Measurements from ENCODE around the gene CSHL1. TPM values are rescaled to one million over a fixed set of nuclear protein-coding genes. Genes with fewer than 3 reads are reported as not detected.
A peak's percentile ranks its signal among the peaks of the same experiment; 100 is the strongest.

Gene CSHL1
- total and polyA plus RNA-seq, 2 donors from 2014 or later: not detected

- Histone ChIP-seq H3K27me3 (ENCODE audit: control insufficient read depth, insufficient read depth, low read length) (no peaks in the 10 kb centered on the region), H3K4me3 (ENCODE audit: low read length in 3 of 3) (no peak overlapping the region), H3K9me3 (ENCODE audit: control insufficient read depth in 2 of 3, insufficient read depth in 1 of 3, low read length in 3 of 3) (no peaks in the 10 kb centered on the region), H3K36me3 (ENCODE audit: control insufficient read depth in 2 of 3, insufficient read depth in 3 of 3, low read length in 3 of 3) (no peaks in the 10 kb centered on the region), H3K9ac (ENCODE audit: low read length in 3 of 3) (no peak overlapping the region), H3K4me1 (ENCODE audit: control insufficient read depth in 2 of 3, insufficient read depth in 2 of 3, low read depth in 1 of 3, low read length in 3 of 3) (peaks cover 0 to 7% (median 0%) of the 10 kb centered on the region in 3 donors), H3K27ac (ENCODE audit: low read depth in 2 of 2, low read length in 2 of 2) (no peak overlapping the region)
- no peak for FAIRE-seq
- no peak for DNase-seq
- TF ChIP-seq CTCF (IDR thresholded peaks at IDR 0.05; ENCODE audit: borderline replicate concordance, extremely low read depth, insufficient read depth): no peak
- intact Hi-C loops (cut with DNase I): no loop called here
Measured at GRCh38 chr17:63942309-63942985, 31.4 kb upstream of the CSHL1 start.

DNA sequence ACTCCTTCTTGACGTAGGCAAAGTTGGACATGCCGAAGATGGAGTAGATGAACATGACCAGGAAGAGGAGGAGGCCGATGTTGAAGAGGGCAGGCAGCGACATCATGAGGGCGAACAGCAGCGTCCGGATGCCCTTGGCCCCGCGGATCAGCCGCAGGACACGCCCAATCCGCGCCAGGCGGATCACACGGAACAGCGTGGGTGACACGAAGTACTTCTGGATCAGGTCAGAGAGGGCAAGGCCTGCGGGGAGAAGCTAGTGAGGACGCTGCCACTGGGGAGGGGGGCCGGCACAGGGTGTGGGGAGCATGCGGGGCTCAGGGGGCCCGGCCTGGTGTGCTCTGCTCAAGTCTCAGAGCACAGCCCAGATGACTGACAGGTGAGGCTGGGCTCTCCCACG is 30.7 kb upstream of the CSHL1 start:
- no peak for DNase-seq
- Histone ChIP-seq H3K36me3 (ENCODE audit: control insufficient read depth in 2 of 3, insufficient read depth in 3 of 3, low read length in 3 of 3) (no peaks in the 10 kb centered on the region), H3K4me1 (ENCODE audit: control insufficient read depth in 2 of 3, insufficient read depth in 2 of 3, low read depth in 1 of 3, low read length in 3 of 3) (peaks cover 0 to 7% (median 0%) of the 10 kb centered on the region in 3 donors), H3K27me3 (ENCODE audit: control insufficient read depth, insufficient read depth, low read length) (no peaks in the 10 kb centered on the region), H3K9ac (ENCODE audit: low read length in 3 of 3) (no peak overlapping the region), H3K9me3 (ENCODE audit: control insufficient read depth in 2 of 3, insufficient read depth in 1 of 3, low read length in 3 of 3) (no peaks in the 10 kb centered on the region), H3K4me3 (ENCODE audit: low read length in 3 of 3) (no peak overlapping the region), H3K27ac (ENCODE audit: low read depth in 2 of 2, low read length in 2 of 2) (no peak overlapping the region)
- no peak for FAIRE-seq
- TF ChIP-seq CTCF (IDR thresholded peaks at IDR 0.05; ENCODE audit: borderline replicate concordance, extremely low read depth, insufficient read depth): no peak
- intact Hi-C loops (cut with DNase I): no loop called here

DNA sequence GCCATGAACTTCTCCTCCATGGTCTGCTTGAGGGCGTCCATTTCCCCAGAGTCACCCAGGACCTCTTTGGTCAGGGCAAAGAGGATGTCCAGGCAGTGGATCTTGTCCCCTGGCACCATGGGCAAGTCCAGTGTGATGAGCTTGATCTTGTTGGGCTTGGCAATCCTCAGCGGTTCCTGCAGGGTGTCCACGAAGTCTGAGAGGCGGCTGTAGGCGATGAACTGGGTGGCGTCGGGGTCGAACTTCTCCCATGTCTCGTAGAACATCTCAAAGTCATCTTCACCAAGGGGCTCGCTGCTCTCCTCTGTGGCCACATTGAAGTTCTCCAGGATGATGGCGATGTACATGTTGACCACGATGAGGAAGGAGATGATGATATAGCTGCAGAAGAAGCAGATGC is 30.1 kb upstream of the CSHL1 start:
- Histone ChIP-seq H3K27me3 (ENCODE audit: control insufficient read depth, insufficient read depth, low read length) (no peaks in the 10 kb centered on the region), H3K27ac (ENCODE audit: low read depth in 2 of 2, low read length in 2 of 2) (no peak overlapping the region), H3K9me3 (ENCODE audit: control insufficient read depth in 2 of 3, insufficient read depth in 1 of 3, low read length in 3 of 3) (no peaks in the 10 kb centered on the region), H3K4me3 (ENCODE audit: low read length in 3 of 3) (no peak overlapping the region), H3K4me1 (ENCODE audit: control insufficient read depth in 2 of 3, insufficient read depth in 2 of 3, low read depth in 1 of 3, low read length in 3 of 3) (peaks cover 0 to 3% (median 0%) of the 10 kb centered on the region in 3 donors), H3K36me3 (ENCODE audit: control insufficient read depth in 2 of 3, insufficient read depth in 3 of 3, low read length in 3 of 3) (no peaks in the 10 kb centered on the region), H3K9ac (ENCODE audit: low read length in 3 of 3) (no peak overlapping the region)
- no peak for TF ChIP-seq CTCF (IDR thresholded peaks at IDR 0.05; ENCODE audit: borderline replicate concordance, extremely low read depth, insufficient read depth)
- no peak for DNase-seq
- FAIRE-seq: no peak
- intact Hi-C loops (cut with DNase I): no loop called here

DNA sequence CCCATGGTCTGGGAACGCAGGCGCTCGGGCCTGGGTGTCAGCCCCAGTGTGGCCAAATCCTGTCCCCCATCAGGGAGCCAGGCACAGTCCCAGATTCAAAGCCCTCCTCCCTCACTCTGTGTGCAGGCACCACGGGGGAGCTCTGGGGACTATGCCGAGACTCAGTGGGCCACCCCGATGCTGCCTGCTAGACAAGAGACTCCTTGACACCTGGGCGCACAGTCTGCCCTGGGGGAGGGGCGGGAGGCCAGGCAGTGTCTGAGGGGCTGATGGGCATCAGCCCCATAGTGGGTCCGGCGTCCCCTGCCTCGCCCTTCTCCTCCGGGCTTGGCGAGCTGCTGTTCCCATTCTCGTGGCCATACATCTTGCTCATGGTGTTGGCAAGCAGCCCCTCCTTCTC is 29.5 kb upstream of the CSHL1 start:
- intact Hi-C loops (cut with DNase I): no loop called here
- Histone ChIP-seq H3K36me3 (ENCODE audit: control insufficient read depth in 2 of 3, insufficient read depth in 3 of 3, low read length in 3 of 3) (no peaks in the 10 kb centered on the region), H3K4me3 (ENCODE audit: low read length in 3 of 3) (no peak overlapping the region), H3K4me1 (ENCODE audit: control insufficient read depth in 2 of 3, insufficient read depth in 2 of 3, low read depth in 1 of 3, low read length in 3 of 3) (no peaks in the 10 kb centered on the region), H3K27ac (ENCODE audit: low read depth in 2 of 2, low read length in 2 of 2) (no peak overlapping the region), H3K9me3 (ENCODE audit: control insufficient read depth in 2 of 3, insufficient read depth in 1 of 3, low read length in 3 of 3) (no peaks in the 10 kb centered on the region), H3K9ac (ENCODE audit: low read length in 3 of 3) (no peak overlapping the region), H3K27me3 (ENCODE audit: control insufficient read depth, insufficient read depth, low read length) (no peaks in the 10 kb centered on the region)
- TF ChIP-seq CTCF (IDR thresholded peaks at IDR 0.05; ENCODE audit: borderline replicate concordance, extremely low read depth, insufficient read depth): no peak
- DNase-seq (peak in 2 of 5 donors; percentile 31 to 67), FAIRE-seq (no peak)

All from kidney (tissue), 14 donors.